HepG2 (cell line): ENCODE results near the gene CCDC148. TPM values are rescaled to one million over a fixed set of nuclear protein-coding genes. Genes with fewer than 3 reads are reported as not detected.

Source experiments
- ARHGAP35 ChIP-seq: sonication (generic); formaldehyde crosslinking; IDR thresholded peaks from 2 replicates; pipeline ENCODE4 v1.9.0; 2022; ENCODE audit warnings: mild to moderate bottlenecking, inconsistent platforms, moderate library complexity, missing genetic modification reagents, borderline replicate concordance
- ATF7 ChIP-seq, 2 experiments: fragments of 450-650 bp in 1 of 2; sonication (generic) in 1 of 2; formaldehyde crosslinking in 1 of 2; IDR thresholded peaks; 2 replicates each; pipeline versions ENCODE4 v1.4.0 to v1.6.1; 2016 to 2020; ENCODE audit warnings: antibody characterized with exemption in 1 of 2, mild to moderate bottlenecking in 1 of 2, missing genetic modification reagents in 1 of 2
- EEA1 ChIP-seq: sonication (generic); formaldehyde crosslinking; IDR thresholded peaks from 2 replicates; pipeline ENCODE4 v1.5.1; 2020; ENCODE audit warnings: mild to moderate bottlenecking, missing genetic modification reagents, borderline replicate concordance
- KDM1A ChIP-seq: IDR thresholded peaks from 2 replicates; pipeline ENCODE4 v1.6.1; 2016; ENCODE audit warnings: missing compliant biosample characterization
- PHF21A ChIP-seq: sonication (generic); formaldehyde crosslinking; IDR thresholded peaks from 2 replicates; pipeline ENCODE4 v1.5.0; 2020; ENCODE audit warnings: mild to moderate bottlenecking, missing genetic modification reagents
- RBM39 ChIP-seq: fragments of 200-400 bp; formaldehyde crosslinking; IDR thresholded peaks from one replicate; pipeline ENCODE4 v1.6.1; 2018; ENCODE audit warnings: antibody characterized with exemption, mild to moderate bottlenecking, low read depth, low read length; ENCODE audit not compliant: poor library complexity, severe bottlenecking
- THYN1 ChIP-seq: sonication (generic); formaldehyde crosslinking; IDR thresholded peaks from 2 replicates; pipeline ENCODE4 v1.8.1; 2023; ENCODE audit warnings: low read depth, mild to moderate bottlenecking, moderate library complexity, missing genetic modification reagents, borderline replicate concordance
- ZNF317 ChIP-seq: sonication (generic); formaldehyde crosslinking; IDR thresholded peaks from 2 replicates; pipeline ENCODE4 v1.5.0; 2020; ENCODE audit warnings: mild to moderate bottlenecking, missing genetic modification reagents
- ZNF33B ChIP-seq: sonication (generic); formaldehyde crosslinking; IDR thresholded peaks from 2 replicates; pipeline ENCODE4 v1.5.1; 2020; ENCODE audit warnings: mild to moderate bottlenecking, missing genetic modification reagents
- ZNF460 ChIP-seq: sonication (generic); formaldehyde crosslinking; IDR thresholded peaks from 2 replicates; pipeline ENCODE4 v1.5.1; 2020; ENCODE audit warnings: missing genetic modification reagents, mild to moderate bottlenecking, borderline replicate concordance
- ZNF556 ChIP-seq: sonication (generic); formaldehyde crosslinking; IDR thresholded peaks from 2 replicates; pipeline ENCODE4 v1.4.0; 2020; ENCODE audit warnings: mild to moderate bottlenecking, missing genetic modification reagents, borderline replicate concordance
- ZNF557 ChIP-seq: sonication (generic); formaldehyde crosslinking; IDR thresholded peaks from 2 replicates; pipeline ENCODE4 v1.4.0; 2020; ENCODE audit warnings: missing genetic modification reagents
- polyA plus RNA-seq, 8 experiments: library from polyadenylated mRNA; depleted of rRNA in 3 of 8; stranded (reverse) in 7 of 8; unstranded in 1 of 8; fragments of >200 nt; fragmentation: Illumina TruSeq in 4 of 8; extraction: Trizol in 4 of 8; gene quantifications; 2 replicates each; pipeline versions ENCODE4 v1.2.1 to v1.2.3, GENCODE V29; 2011 to 2016; ENCODE audit warnings: low read depth in 4 of 8, missing spikeins in 1 of 8, mixed read lengths in 1 of 8; ENCODE audit not compliant: insufficient read depth in 1 of 8
- total RNA-seq, 5 experiments: library from RNA; depleted of rRNA; stranded (reverse); fragments of >200 nt; fragmentation: Illumina TruSeq; extraction: Trizol; gene quantifications; 2 replicates each; pipeline ENCODE4 v1.2.3, GENCODE V29; 2016; ENCODE audit warnings: low read depth in 1 of 5
- TF ChIP-seq, protein P1 (sequence below): sonication (generic); formaldehyde crosslinking; IDR thresholded peaks from 2 replicates; pipeline ENCODE4 v1.5.0; 2020; ENCODE audit warnings: mild to moderate bottlenecking, missing genetic modification reagents, borderline replicate concordance
- TF ChIP-seq, protein P2 (sequence below): sonication (generic); formaldehyde crosslinking; conservative IDR thresholded peaks from 2 replicates; pipeline ENCODE4 v1.4.0; 2020; ENCODE audit warnings: mild to moderate bottlenecking, missing genetic modification reagents, moderate library complexity
- TF ChIP-seq, protein P3 (sequence below): sonication (generic); formaldehyde crosslinking; IDR thresholded peaks from 2 replicates; pipeline ENCODE4 v1.8.0; 2022; ENCODE audit warnings: missing genetic modification reagents, mild to moderate bottlenecking, borderline replicate concordance

Gene CCDC148
- total and polyA plus RNA-seq, 2 of the 13 experiments (the other 11 are each of a cell fraction or from before 2014, with no cell fraction given) = 0.30 to 0.49 TPM

DNA sequence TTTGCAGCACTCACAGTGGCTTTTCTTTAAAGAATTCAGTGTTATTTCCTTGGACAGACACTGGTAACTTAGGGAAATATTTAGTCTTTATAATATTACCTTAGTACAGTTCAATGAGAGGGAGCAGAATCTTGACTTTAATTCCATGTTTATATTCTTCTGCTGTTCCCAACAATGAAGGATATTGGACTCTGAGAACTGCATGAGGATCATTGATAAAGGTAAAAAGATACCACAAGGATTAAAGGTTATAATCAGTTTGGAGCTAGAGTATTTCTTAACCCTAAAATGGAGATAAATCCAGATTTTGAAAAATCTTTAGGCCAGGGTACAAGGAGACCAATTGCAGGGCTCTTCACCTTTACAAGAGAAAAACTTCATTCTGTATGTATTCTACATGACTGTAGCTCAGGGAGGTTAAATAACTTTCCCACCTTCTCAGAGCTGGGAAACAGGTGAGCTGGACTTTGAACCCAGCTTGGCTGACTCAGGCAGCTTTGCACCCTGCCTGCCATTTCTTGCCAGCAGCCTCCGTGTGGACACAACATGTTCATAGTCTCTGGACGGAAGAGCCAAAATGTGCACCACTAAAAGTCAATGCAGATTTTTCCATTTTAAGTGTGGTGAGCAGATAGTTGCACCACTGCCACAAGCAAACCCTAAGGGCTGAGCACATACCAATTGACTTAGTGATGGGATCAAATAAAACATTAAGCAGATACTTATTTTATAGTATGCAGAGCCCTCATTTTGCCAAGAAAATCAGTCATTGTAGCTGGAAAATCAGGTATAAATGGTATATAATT lies 328.2 kb downstream of the CCDC148 start (continued):
- TF ChIP-seq, protein P1, sequence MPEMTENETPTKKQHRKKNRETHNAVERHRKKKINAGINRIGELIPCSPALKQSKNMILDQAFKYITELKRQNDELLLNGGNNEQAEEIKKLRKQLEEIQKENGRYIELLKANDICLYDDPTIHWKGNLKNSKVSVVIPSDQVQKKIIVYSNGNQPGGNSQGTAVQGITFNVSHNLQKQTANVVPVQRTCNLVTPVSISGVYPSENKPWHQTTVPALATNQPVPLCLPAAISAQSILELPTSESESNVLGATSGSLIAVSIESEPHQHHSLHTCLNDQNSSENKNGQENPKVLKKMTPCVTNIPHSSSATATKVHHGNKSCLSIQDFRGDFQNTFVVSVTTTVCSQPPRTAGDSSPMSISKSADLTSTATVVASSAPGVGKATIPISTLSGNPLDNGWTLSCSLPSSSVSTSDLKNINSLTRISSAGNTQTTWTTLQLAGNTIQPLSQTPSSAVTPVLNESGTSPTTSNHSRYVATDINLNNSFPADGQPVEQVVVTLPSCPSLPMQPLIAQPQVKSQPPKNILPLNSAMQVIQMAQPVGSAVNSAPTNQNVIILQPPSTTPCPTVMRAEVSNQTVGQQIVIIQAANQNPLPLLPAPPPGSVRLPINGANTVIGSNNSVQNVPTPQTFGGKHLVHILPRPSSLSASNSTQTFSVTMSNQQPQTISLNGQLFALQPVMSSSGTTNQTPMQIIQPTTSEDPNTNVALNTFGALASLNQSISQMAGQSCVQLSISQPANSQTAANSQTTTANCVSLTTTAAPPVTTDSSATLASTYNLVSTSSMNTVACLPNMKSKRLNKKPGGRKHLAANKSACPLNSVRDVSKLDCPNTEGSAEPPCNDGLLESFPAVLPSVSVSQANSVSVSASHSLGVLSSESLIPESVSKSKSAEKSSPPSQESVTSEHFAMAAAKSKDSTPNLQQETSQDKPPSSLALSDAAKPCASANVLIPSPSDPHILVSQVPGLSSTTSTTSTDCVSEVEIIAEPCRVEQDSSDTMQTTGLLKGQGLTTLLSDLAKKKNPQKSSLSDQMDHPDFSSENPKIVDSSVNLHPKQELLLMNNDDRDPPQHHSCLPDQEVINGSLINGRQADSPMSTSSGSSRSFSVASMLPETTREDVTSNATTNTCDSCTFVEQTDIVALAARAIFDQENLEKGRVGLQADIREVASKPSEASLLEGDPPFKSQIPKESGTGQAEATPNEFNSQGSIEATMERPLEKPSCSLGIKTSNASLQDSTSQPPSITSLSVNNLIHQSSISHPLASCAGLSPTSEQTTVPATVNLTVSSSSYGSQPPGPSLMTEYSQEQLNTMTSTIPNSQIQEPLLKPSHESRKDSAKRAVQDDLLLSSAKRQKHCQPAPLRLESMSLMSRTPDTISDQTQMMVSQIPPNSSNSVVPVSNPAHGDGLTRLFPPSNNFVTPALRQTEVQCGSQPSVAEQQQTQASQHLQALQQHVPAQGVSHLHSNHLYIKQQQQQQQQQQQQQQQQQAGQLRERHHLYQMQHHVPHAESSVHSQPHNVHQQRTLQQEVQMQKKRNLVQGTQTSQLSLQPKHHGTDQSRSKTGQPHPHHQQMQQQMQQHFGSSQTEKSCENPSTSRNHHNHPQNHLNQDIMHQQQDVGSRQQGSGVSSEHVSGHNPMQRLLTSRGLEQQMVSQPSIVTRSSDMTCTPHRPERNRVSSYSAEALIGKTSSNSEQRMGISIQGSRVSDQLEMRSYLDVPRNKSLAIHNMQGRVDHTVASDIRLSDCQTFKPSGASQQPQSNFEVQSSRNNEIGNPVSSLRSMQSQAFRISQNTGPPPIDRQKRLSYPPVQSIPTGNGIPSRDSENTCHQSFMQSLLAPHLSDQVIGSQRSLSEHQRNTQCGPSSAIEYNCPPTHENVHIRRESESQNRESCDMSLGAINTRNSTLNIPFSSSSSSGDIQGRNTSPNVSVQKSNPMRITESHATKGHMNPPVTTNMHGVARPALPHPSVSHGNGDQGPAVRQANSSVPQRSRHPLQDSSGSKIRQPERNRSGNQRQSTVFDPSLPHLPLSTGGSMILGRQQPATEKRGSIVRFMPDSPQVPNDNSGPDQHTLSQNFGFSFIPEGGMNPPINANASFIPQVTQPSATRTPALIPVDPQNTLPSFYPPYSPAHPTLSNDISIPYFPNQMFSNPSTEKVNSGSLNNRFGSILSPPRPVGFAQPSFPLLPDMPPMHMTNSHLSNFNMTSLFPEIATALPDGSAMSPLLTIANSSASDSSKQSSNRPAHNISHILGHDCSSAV (CRISPR knock-in tag) = no peak
- TF ChIP-seq, protein P2, sequence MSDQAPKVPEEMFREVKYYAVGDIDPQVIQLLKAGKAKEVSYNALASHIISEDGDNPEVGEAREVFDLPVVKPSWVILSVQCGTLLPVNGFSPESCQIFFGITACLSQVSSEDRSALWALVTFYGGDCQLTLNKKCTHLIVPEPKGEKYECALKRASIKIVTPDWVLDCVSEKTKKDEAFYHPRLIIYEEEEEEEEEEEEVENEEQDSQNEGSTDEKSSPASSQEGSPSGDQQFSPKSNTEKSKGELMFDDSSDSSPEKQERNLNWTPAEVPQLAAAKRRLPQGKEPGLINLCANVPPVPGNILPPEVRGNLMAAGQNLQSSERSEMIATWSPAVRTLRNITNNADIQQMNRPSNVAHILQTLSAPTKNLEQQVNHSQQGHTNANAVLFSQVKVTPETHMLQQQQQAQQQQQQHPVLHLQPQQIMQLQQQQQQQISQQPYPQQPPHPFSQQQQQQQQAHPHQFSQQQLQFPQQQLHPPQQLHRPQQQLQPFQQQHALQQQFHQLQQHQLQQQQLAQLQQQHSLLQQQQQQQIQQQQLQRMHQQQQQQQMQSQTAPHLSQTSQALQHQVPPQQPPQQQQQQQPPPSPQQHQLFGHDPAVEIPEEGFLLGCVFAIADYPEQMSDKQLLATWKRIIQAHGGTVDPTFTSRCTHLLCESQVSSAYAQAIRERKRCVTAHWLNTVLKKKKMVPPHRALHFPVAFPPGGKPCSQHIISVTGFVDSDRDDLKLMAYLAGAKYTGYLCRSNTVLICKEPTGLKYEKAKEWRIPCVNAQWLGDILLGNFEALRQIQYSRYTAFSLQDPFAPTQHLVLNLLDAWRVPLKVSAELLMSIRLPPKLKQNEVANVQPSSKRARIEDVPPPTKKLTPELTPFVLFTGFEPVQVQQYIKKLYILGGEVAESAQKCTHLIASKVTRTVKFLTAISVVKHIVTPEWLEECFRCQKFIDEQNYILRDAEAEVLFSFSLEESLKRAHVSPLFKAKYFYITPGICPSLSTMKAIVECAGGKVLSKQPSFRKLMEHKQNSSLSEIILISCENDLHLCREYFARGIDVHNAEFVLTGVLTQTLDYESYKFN (CRISPR knock-in tag) = peak; percentile 90
- TF ChIP-seq THYN1 (CRISPR knock-in tag) (no peak), ZNF557 (CRISPR knock-in tag) (no peak; the same call in 1 of the 2 replicates), ZNF556 (no peak; the same call in 1 of the 2 replicates), RBM39 (no peak), ZNF460 (CRISPR knock-in tag) (no peak), ZNF317 (peak; percentile 48; the same call in 1 of the 2 replicates), ARHGAP35 (CRISPR knock-in tag) (no peak), PHF21A (peak; percentile 86), ZNF33B (CRISPR knock-in tag) (no peak), ATF7 (IDR thresholded peaks at IDR 0.05) (no peak), ATF7 (CRISPR knock-in tag; IDR thresholded peaks at IDR 0.05) (no peak), EEA1 (CRISPR knock-in tag) (no peak), KDM1A (CRISPR knock-in tag) (peak; percentile 22; the same call in 1 of the 2 replicates)
- TF ChIP-seq, protein P3, sequence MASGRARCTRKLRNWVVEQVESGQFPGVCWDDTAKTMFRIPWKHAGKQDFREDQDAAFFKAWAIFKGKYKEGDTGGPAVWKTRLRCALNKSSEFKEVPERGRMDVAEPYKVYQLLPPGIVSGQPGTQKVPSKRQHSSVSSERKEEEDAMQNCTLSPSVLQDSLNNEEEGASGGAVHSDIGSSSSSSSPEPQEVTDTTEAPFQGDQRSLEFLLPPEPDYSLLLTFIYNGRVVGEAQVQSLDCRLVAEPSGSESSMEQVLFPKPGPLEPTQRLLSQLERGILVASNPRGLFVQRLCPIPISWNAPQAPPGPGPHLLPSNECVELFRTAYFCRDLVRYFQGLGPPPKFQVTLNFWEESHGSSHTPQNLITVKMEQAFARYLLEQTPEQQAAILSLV (CRISPR knock-in tag) = no peak
